ENCODE results near the gene COL20A1. TPM values are rescaled to one million over a fixed set of nuclear protein-coding genes. Genes with fewer than 3 reads are reported as not detected.

The COL20A1 gene
- total RNA-seq, 3 donors from 2014 or later = not detected

DNA sequence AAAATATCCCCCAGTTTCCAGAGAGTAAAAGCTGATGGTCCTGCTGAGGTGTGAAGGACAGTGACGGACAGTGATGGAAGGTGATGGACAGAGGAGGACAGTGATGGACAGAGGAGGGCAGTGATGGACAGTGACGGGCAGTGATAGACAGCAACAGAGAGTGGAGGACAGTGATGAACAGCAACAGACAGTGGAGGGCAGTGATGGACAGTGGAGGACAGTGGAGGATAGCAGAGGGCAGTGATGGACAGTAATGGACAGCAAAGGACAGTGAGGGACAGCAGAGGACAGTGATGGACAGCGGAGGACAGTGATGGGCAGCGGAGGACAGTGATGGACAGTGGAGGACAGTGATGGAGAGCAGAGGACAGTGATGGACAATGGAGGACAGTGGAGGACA lies 36.0 kb upstream of the COL20A1 start:
- Histone ChIP-seq H3K9me3 (no peaks in the 10 kb centered on the region), H3K27me3 (peaks cover 7 to 83% of the 10 kb centered on the region in 2 donors), H3K27ac (no peak overlapping the region), H3K4me1 (peaks cover 4 to 9% of the 10 kb centered on the region in 2 donors), H3K36me3 (no peaks in the 10 kb centered on the region), H3K4me3 (no peak overlapping the region)
- DNase-seq (ENCODE audit: low spot score in 2 of 2) = no peak
- TF ChIP-seq POLR2A (IDR thresholded peaks at IDR 0.05) = no peak
- TF ChIP-seq, protein P1, sequence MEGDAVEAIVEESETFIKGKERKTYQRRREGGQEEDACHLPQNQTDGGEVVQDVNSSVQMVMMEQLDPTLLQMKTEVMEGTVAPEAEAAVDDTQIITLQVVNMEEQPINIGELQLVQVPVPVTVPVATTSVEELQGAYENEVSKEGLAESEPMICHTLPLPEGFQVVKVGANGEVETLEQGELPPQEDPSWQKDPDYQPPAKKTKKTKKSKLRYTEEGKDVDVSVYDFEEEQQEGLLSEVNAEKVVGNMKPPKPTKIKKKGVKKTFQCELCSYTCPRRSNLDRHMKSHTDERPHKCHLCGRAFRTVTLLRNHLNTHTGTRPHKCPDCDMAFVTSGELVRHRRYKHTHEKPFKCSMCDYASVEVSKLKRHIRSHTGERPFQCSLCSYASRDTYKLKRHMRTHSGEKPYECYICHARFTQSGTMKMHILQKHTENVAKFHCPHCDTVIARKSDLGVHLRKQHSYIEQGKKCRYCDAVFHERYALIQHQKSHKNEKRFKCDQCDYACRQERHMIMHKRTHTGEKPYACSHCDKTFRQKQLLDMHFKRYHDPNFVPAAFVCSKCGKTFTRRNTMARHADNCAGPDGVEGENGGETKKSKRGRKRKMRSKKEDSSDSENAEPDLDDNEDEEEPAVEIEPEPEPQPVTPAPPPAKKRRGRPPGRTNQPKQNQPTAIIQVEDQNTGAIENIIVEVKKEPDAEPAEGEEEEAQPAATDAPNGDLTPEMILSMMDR (IDR thresholded peaks at IDR 0.05) = no peak
- no peak for TF ChIP-seq POLR2AphosphoS5 (IDR thresholded peaks at IDR 0.05)
- intact Hi-C loops (cut with DNase I; ENCODE audit: low total_unique reads) = no loop called here

GRCh38 chr20:63257629-63258028 lies 35.4 kb upstream of the COL20A1 start:
- Histone ChIP-seq H3K27me3 (peaks cover 7 to 82% of the 10 kb centered on the region in 2 donors), H3K4me3 (no peak overlapping the region), H3K27ac (no peak overlapping the region), H3K4me1 (peaks cover 4 to 9% of the 10 kb centered on the region in 2 donors), H3K36me3 (no peaks in the 10 kb centered on the region), H3K9me3 (no peaks in the 10 kb centered on the region)
- TF ChIP-seq, protein P1 (IDR thresholded peaks at IDR 0.05) = no peak
- TF ChIP-seq POLR2A (IDR thresholded peaks at IDR 0.05) (no peak), POLR2AphosphoS5 (IDR thresholded peaks at IDR 0.05) (no peak)
- intact Hi-C loops (cut with DNase I; ENCODE audit: low total_unique reads) = no loop called here
- DNase-seq (ENCODE audit: low spot score in 2 of 2) = no peak

GRCh38 chr20:63258781-63259180 lies 34.2 kb upstream of the COL20A1 start:
- intact Hi-C loops (cut with DNase I; ENCODE audit: low total_unique reads) = no loop called here
- TF ChIP-seq POLR2AphosphoS5 (IDR thresholded peaks at IDR 0.05) (no peak), POLR2A (IDR thresholded peaks at IDR 0.05) (no peak)
- TF ChIP-seq, protein P1 (IDR thresholded peaks at IDR 0.05) = no peak
- no peak for DNase-seq (ENCODE audit: low spot score in 2 of 2)
- Histone ChIP-seq H3K4me3 (no peak overlapping the region), H3K9me3 (no peaks in the 10 kb centered on the region), H3K4me1 (peaks cover 0 to 2% of the 10 kb centered on the region in 2 donors), H3K27me3 (peaks cover 4 to 78% of the 10 kb centered on the region in 2 donors), H3K27ac (no peak overlapping the region), H3K36me3 (no peaks in the 10 kb centered on the region)

GRCh38 chr20:63259734-63260460 lies 33.1 kb upstream of the COL20A1 start:
- Histone ChIP-seq H3K9me3 (no peaks in the 10 kb centered on the region), H3K27ac (no peak overlapping the region), H3K27me3 (peaks cover 0 to 72% of the 10 kb centered on the region in 2 donors), H3K4me3 (no peak overlapping the region), H3K36me3 (no peaks in the 10 kb centered on the region), H3K4me1 (no peaks in the 10 kb centered on the region)
- intact Hi-C loops (cut with DNase I; ENCODE audit: low total_unique reads) = loop anchor here (1.0 kb wide), 1 partner anchor 34 kb away; no protein-coding TSS in a partner anchor
- TF ChIP-seq POLR2A (IDR thresholded peaks at IDR 0.05) = no peak
- TF ChIP-seq, protein P1 (IDR thresholded peaks at IDR 0.05) = no peak
- no peak for TF ChIP-seq POLR2AphosphoS5 (IDR thresholded peaks at IDR 0.05)
- no peak for DNase-seq (ENCODE audit: low spot score in 2 of 2)

DNA sequence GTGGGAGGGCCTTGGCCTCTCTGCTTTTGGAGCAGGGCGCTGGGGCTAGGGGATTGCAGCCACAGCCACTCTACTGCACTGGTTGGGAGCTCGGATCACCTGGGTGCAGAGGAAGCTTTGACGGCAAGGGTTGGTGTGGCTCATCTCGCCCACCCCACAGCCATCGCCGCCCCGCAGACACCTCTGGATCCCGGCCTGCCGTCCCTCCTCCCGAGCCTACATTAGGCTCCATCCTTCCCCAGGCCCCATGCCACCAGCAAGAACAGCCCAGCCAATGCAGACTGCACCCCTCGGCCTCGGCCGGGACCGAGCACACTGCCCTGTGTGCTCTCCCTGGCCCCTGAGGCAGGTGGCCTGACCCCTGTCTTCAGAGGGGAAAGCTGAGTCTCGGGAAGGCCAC lies 32.5 kb upstream of the COL20A1 start:
- H3K36me3 ChIP-seq = no peaks in the 10 kb centered on the region
- no peak for DNase-seq (ENCODE audit: low spot score in 2 of 2)
- intact Hi-C loops (cut with DNase I; ENCODE audit: low total_unique reads) = loop anchor here (1.0 kb wide), 1 partner anchor 34 kb away; no protein-coding TSS in a partner anchor
- H3K27ac ChIP-seq = no peak overlapping the region
- peaks cover 0 to 69% of the 10 kb centered on the region in 2 donors for H3K27me3 ChIP-seq
- no peaks in the 10 kb centered on the region for H3K9me3 ChIP-seq
- H3K4me1 ChIP-seq = no peaks in the 10 kb centered on the region
- TF ChIP-seq POLR2AphosphoS5 (IDR thresholded peaks at IDR 0.05) = no peak
- TF ChIP-seq, protein P1 (IDR thresholded peaks at IDR 0.05) = no peak
- TF ChIP-seq POLR2A (IDR thresholded peaks at IDR 0.05) = no peak
- H3K4me3 ChIP-seq = no peak overlapping the region
